Kidney capillary endothelial cell (primary cell): ENCODE measurements around the gene SLC24A4.

Experiments
- DNase-seq: peaks from one replicate; pipeline ENCODE4 v3.0.0-alpha.2; 2018; ENCODE audit warnings: low spot score

SLC24A4 gene, protein sequence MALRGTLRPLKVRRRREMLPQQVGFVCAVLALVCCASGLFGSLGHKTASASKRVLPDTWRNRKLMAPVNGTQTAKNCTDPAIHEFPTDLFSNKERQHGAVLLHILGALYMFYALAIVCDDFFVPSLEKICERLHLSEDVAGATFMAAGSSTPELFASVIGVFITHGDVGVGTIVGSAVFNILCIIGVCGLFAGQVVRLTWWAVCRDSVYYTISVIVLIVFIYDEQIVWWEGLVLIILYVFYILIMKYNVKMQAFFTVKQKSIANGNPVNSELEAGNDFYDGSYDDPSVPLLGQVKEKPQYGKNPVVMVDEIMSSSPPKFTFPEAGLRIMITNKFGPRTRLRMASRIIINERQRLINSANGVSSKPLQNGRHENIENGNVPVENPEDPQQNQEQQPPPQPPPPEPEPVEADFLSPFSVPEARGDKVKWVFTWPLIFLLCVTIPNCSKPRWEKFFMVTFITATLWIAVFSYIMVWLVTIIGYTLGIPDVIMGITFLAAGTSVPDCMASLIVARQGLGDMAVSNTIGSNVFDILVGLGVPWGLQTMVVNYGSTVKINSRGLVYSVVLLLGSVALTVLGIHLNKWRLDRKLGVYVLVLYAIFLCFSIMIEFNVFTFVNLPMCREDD

DNA sequence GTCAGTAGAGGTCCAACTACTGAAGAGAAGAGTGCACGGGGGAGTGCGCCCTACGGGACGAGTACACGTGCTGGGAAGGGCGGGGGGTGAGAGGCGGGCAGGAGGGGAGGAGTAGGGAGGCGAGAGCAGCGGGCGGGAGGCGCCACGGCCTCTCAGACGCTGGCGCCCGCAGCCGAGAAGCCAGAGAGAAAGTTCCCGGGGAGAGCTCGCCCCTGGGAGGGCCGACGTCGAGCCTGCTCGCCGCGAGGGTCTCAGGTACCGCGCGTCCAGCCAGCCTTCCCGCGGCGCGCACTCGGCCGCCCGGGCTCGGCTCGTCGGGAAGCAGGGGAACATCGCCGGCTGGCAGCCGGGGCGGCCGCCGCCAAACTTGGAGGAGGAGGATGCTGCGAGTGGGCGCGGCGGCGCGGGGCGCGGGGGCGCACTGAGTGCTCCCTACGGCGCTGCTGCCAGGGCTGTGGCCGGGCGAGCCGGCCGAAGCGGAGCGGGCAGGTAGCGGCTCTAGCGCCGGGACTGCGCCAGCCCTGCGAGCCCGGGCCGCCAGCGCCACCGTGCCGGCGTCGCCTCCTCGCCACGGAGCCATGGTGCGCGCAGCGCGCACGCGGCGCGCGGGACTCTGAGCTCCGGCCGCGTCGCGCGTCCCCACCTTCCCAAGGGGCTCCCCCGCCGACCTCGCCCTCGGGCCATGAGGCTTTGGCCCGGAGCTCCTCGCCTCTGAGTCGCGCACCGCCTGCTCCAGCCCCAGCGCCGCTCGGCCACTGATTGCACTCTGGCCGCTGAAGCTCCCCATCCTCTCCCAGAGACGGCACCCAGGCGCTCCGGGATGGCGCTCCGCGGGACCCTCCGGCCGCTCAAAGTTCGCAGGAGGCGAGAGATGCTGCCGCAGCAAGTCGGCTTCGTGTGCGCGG lies at the start of gene SLC24A4:
Gene SLC24A4, plus strand, starts transcription at position 155 of the 905 bp plus-strand sequence. Its CDS starts 666 bp downstream, at position 821.
- no peak for DNase-seq

DNA sequence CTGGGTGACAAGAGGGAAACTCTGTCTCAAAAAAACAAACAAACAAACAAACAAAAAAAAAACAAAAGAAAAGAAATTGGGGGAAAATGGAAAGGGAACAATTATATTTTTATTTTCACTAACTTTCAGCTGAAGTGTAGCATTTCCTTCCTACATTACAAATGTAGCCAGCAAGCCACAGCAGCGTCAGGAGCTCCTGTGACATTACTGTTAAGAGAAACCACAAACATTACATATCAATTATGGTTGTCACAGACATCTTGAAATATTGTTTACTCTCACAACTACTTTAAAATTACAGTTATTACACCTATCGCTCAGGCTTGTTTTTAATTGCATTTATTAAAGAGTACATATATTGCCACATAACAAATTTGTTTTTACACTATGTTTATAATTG lies 49.8 kb upstream of the SLC24A4 start:
- DNase-seq = no peak

DNA sequence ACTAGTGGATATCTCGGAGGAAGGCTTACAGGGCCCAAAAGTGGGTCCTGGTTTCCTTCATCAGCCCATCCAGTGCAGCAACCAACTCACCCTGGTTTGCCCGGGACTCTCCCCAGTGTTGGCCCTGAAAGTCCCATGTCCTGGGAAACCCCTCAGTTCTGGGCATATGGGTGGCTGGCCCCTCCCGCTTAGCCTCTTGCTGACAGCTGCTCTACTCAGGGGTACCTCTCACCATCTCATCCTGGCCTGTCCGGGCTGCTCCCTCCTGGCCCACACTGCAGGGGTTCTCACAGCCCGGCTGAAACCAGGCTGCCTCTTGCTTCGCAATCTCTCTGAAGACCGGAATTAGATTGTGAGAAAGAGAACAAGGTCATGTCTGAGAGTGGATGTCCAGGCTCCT lies 48.9 kb upstream of the SLC24A4 start:
- DNase-seq = no peak

DNA sequence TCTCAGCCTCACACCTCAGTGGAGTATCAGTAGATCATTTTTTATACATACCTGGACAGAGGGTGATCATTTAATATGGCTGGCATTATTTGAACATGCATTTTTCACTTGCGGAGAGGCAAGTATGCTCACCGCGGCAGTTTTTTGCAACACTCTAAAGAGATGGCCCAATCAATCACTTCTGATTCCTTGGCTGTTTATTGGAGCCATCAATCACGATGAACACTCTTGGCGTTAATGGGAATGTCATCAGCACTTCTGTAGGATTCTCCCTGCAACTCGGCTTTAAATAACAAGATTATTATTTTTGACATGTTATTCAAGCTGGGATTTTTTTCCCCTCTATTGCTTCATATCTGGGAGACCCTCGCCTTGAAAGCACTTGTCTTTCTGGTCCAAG lies 46.9 kb upstream of the SLC24A4 start:
- DNase-seq = no peak

DNA sequence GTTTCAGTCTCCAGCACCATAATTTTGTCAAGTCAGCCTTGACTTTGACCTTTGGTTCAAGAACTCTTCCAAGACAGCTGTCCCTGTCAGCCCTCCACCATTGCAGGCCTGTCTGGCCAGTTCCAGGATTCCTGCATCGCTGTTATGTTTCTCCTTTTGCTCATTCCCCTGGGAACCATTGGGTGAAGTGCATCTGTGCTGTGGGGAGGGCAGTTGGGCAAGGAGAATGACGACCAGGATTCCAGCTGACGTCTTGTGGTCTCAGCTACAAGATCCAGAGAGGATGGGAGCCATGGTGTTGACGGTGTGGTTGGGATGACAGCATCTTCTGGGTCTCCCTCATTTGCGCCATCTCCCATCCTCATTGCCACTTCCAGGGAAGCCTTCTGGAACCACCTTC lies 45.9 kb upstream of the SLC24A4 start:
- DNase-seq = no peak

DNA sequence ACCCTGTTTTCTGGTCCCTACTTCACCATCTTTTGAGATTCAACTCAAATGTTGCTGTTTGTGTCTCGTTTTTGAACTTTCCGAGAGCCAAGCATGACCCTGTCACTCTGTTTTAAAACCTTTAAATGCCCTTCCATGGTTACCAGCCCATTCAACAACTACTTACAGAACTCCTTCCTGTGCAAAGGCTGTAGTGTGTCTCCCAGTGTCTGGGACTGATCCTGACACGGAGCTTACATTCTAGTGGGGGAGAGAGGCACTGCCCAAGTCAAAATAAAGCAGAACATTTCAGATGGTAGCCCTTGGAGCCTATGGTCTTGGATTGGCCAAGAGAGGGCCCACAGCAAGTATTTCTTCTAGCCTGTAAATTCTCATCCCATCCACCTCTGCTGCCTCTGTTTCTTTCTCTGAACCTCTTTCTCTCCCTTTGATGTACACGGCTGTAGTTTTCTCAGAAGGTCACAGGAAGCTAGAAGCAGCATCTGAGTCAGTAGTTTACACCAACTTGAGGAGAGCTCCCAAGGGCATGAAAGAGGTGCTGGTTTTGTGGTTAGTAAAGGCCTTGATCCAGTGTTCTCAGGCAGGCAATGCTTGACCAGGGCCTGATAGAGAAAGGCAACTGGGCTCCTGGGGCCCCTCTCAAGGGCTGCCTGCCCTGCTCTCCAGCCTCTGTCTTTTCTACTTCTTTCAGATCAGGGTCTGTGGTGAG lies 42.3 kb upstream of the SLC24A4 start:
- DNase-seq = no peak

DNA sequence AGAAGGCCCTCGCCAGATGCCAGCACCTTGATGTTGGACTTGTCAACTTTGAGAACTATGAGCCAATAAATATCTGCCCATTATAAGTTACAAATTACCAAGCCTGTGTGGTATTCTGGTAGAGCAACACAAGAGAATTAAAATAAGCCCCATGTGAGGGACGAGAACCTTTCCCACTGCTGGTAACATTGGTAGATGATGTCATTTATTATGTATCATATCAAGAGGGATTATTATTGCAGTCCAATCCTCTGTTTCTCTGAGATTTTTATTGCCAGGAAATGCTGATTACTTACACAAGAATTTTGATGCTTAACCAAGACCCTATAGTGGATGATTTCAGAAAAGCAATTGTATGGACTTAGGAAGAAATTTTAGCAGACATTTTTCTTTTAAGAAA lies 40.3 kb upstream of the SLC24A4 start:
- DNase-seq = no peak

DNA sequence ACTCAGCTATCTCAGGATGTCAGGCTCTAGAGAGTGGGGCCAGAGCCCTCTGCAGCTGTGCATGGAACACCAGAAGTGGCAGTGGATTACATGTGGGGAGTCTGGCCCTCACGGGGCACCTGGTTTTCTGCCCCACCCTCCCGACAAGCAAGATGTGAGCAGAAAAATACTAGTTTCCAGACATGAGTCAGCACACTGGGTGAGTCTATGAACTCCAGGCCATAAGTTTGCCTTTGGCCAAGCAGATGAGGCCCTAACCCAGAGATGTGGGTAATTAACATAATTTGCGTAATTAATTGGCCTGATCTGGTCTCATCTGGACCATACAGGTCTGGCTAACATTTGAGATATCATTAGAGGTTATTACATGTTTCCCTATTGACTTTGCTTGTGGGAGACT lies 37.7 kb upstream of the SLC24A4 start:
- no peak for DNase-seq

DNA sequence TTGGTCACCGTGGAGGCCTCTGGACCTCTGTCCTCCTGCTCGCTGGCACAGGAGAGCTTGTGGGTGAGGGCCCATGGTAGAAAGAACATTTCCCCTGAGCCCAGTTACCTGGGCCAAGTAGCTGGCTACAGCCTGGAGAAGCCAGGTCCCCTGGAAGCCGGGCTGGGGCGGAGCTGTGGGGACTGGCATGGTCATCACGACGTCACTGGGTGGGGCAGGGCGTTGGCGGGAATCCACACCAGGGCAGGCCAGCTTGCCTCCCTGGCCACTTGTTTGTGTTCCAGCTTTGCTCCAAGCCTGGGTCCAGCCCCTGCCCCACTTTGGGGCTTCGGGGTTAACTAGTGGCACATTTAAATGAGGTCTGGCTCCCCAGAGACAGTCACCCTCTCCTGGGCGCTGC lies 35.0 kb upstream of the SLC24A4 start:
- no peak for DNase-seq

DNA sequence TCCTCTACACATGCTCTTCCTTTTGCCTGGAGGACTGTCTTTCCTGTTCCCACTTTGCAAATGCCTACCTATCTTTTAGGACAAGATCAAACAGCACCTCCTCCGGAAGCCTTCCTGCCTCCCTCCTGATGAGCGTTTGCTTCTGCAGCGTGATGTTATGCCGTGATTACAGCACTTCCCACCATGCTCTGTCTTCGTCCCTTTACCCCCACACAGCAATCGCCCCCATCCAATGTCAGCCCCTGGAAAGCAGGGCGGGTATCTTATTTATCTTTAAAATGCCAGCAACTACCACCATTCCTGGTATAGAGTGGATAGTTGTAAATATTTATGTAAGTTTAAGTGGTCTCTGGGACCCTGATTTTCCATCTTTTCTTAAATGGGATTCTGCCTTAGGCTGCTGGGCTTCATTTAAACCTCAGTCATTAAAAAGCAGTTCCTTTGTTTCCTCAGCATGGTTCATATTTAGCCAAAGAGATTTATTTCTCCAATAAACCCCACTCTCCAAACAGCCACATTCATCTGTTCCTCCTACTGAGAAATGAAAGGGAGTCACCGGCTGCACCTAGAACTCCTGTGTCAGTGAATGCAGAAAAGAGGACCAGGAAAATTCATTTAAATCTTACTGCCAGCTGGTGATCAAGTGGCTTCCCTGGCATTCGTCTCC lies 33.8 kb upstream of the SLC24A4 start:
- DNase-seq = no peak

DNA sequence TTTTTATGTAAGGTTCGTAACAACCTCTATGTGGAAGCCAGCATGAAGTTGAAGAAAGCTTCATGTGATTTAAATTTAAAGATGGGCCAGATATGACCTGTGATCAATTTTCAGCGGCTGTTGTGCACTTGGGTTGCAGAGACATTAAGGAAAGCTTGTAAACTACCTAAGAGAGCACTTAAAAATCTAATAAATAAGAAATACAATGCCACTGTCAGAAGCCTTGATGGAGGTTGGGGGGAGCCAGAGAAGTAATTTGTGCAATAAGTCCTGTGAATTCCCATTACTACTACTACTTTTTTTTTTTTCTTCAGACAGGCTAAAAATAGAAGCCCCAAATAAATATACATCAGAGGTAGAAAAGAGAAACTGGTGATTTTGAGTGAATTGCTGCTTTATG lies 30.3 kb upstream of the SLC24A4 start:
- no peak for DNase-seq

DNA sequence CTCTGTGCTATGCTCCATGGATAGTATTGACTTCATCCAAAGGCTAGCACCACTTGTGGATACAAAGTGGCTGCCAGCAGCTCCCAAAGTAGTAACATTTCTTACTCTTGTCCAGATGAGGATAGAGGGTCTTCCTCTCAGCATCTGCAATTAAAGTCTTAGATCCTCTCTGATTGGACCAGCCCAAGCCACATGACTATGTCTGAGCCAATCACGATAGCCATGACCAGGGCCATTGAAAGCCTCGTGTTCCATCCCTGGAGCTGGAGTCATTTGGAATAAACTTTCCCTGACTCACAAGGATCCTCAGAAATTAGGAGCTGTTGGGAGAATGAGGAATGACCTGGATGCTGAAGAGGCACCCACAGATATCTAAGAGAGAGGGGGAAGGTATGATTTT lies 28.5 kb upstream of the SLC24A4 start:
- no peak for DNase-seq

DNA sequence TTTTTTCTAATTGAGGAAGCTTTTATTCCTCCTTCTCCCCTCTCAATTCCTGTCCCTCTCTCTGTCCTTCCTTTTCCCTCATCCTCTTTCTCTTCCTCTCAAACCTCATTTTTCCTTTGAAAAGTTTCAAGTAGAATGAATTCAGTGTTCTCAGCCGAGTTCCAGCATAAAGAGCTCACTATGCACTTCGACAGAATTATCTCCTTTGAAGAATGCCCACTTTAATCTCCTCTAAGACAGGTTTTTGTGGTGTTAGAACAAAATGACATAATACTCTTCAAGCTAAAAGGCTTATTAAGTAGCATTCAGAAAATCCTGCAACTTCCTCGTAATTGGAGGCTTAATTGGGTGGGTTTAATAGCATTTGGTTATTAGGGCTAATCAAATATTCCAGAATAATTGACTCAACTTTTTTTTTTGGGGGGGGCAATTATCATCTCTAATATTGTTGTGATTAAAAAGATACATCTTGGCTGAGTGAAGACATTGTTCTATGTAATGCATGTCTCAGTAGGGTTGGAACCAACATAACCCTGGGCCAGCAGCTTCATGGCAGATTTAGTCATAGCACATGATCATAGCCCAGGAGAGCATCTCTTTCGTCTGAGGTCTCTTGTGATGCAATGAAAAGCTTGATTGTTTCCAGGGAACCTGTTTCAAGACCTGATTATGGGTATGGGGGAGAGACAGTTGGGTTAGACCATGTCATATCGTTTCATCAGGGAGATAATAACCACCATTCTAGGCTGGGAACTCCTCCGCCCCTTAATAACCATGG lies 25.0 kb upstream of the SLC24A4 start:
- no peak for DNase-seq

DNA sequence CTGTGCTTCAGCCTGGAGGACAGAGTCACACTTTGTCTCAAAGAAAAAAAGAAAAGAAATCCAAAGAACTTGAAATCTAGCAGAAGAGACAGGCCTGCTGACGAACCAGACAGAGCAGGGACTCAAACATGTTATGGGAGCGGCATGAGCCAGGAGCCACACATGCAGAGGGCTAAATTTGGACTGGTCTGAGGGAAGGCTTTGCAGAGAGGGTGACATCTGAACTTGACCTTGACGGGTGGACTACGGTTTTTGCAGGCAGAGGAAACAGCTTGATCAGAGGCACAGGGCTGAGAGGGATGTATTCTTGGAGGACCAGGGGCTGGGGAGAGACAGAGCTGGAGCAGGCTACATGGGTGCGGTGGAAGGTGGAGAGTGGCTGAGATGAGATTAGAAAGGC lies 20.5 kb upstream of the SLC24A4 start:
- DNase-seq = no peak

DNA sequence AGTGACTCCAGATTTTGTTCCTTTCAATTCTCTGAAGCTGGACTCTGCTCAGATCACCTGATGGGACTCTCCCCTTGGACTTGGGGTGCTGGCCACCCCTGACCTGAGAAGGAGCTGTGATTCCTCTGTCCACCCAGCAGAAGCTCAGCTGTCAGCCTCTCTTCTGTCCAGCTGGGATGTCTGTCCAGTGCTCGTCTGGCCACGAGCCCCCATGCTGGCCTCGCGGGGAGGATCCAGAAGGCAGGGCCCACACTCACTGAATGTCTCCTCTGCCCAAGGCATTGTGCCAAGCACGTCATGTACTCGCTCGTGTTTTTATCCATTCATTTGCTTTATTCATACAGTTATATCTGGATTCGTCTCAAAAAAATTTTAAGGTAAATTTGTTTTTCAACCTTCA lies 14.2 kb upstream of the SLC24A4 start:
- no peak for DNase-seq

DNA sequence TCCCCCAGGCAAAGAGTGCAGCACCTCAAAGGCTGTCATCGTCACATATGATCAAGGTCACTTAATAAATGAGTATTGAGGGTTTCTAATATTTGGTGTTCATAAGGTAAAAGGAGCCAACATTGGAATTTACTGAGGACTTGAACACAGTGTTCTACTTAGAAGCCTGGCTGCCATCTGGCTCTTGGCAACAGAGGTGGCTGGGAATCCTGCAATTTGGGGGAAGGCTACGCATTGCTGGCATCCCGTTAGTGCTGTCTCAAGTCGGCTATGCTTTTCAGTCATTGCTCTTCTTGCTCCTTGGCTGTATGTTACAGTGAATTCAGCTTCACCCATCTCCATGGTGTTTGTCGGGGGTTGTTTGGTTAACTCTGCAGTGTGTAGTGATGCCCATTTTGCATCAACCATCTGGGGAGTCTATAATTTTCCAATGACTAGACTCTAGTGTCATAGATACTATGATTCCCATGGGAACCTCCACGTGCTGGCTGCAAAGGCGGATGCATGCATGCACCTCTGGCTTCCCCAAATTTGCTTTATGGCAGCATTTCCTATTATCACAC lies 12.9 kb upstream of the SLC24A4 start:
- no peak for DNase-seq

DNA sequence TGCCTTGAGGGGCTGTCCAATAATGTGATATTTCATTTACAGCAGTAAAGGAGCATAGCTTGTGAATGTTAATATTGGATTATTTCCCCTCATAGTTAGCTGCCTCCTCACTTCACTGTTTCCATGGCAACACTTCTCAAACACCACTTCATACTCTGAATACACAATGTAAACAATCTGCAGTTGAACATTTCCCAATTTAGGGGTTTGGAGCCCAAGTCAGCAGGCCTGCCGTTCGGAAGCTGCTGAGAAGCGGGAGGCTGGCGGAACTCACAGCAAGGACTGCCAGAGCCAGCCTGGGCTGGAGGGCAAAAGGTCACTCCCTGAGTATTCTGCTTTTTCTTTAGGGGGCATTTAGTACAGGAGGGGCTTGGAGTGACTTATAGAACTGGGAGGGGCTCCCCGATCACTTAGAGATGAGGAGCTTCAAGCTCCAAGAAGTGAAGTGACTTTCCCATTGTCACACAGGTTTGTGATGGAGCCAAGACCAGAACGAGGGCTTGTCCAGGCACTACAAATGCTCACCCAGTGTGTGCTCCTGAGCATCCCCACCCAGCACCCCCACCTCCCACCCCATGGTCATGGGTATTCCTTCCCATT lies 12.1 kb upstream of the SLC24A4 start:
- DNase-seq = no peak

DNA sequence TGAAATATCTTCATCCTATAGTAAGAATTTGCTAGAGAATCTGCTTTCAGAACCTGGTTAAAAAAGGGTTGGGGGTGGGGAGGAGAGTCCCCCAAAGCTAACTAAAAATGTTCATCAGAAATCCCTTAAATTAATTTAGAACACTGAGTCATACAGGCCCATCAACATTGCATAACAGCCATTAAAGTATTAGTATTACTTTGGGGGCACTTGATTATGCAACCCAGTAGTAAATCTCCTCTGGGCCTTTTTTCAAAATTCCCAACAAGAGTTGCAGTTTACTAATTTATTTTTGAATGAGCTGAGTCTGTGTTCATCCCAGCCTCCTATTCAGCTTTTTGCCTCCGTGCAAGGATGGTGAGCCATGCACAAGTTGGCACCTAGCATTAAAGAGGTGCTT lies 8.8 kb upstream of the SLC24A4 start:
- DNase-seq = no peak

DNA sequence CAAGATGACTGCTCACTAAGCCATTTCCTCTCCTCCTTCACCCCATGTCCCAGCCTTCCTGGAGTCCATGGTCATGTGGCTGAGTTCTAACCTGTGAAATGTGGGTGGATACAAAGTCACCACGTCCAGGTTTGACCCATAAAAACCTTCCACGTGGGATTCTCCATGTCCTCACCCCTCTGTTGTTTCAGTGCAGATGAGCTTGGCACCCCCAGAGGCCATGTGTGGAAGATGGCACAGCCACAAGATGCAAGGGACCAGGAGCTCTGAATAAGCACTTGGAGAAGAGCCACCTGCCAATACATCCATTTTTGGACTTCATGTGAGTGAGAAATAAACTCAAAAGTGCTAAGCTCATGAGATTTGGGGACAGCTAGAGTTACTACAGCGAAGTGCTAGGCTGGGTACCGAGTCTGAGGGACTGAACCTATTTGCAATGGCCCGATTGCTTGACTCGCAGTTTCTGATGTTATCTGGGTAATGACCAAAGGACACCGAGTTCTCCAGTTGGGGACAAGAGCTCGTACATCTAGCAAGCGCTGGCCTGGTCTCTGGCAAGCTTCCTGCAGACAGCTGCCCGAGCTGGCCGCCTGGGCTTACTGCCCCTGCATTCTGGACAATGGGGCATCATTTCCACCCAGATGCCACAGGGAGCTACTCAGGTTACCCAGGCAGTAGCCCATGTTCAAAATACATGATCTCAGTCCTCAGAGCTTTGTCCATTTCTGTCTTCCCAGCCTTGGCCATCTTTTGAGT lies 7.7 kb upstream of the SLC24A4 start:
- no peak for DNase-seq
